GM23248 (cell line): ENCODE measurements around the gene HHIPL1.

ENCODE experiments used
- EZH2 ChIP-seq: fragments of 200-600 bp; sonication (generic); IDR thresholded peaks from 2 replicates; pipeline ENCODE4 v1.6.1; 2018; ENCODE audit warnings: antibody characterized with exemption, mild to moderate bottlenecking; ENCODE audit not compliant: insufficient read depth, poor library complexity, severe bottlenecking
- EZH2phosphoT487 ChIP-seq: fragments of 200-600 bp; sonication (generic); IDR thresholded peaks from 2 replicates; pipeline ENCODE4 v1.6.1; 2018; ENCODE audit warnings: antibody characterized with exemption, moderate library complexity, mild to moderate bottlenecking, low read depth; ENCODE audit not compliant: insufficient read depth

- TF ChIP-seq EZH2, result no peak
- no peak for TF ChIP-seq EZH2phosphoT487
Observed at GRCh38 chr14:99674776-99675381, 29.9 kb downstream of the HHIPL1 start.
